Measurements from ENCODE around the gene NLGN1.
"Not testable (repeated sequence)": the region's sequence is repeated elsewhere in the genome, so short reads cannot be mapped to it uniquely, and the experiment has no call there.

Gene NLGN1

DNA sequence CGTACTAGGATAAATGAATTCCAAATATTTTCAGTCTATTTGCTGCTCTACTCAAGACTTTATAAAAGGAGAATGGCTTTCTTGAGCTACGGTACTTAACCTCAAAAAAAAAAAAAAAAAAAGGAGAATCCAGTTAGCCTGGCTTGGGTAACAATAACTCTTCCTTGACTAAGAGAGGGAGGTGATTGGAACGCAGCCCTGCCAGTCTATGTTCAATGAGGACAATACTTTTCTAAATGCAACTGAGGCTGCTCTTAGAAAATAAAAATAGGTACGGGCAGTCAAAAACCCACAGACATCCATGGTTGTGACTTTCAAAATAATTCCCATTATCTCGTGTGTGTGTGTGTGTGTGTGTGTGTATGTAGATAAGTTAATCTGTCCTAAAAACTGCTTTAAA is 799.9 kb downstream of the NLGN1 start:
- no peak for DNase-seq

DNA sequence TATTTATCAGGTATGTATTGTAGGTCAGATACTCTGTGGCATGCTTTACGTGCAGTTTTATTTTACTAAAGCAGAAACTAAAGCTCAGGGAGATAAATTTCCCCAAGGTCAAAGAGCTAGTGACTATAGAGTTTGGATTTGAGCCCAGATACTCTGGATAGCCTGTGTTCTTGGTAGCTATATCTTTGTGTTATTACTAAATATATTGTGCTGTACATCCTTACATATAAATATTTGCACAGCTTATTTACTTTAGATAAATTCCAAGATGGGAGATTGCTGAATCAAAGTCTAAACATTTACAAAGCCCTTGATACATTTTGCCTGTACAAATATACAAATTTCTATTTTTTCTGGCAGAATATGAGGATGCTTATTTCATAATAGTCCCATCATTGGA is 800.7 kb downstream of the NLGN1 start:
- DNase-seq = no peak

DNA sequence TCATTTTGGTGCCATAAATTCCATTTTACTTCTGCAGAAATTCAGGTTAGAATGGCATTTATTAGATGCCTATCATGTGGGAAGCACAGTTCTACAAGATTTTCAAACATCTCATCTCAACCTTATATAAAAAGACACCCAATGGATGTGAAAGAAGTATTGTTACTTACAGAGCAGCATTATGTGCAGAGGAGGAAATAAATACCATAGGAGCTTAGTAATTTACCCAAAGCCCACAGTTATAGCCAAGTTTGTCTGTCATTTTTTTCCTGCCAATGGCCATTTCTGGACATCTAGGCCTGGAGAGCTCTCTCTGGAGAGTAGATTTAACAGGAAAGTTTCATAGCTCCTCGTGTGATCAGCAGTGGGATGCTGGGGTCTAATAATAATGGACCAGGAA is 802.2 kb downstream of the NLGN1 start:
- DNase-seq = no peak

DNA sequence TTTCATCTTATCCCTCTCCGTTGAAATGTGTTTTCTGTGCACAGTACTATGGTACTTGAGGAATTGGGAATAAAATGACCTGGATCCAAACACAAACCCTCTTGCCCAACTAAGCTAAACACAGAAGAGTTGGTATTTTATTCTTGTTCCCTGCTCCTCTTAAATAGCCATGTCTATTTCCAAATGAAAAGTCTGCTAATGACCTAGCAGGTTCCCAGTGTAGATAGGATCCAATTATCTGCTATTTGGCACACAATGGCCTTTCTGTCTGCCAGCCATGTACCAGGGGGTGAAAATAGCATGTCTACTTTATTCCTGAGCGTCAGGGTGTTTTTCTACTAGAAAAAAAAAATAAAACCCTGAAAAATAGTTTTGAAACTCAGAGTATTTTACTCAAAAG is 804.6 kb downstream of the NLGN1 start:
- no peak for DNase-seq

DNA sequence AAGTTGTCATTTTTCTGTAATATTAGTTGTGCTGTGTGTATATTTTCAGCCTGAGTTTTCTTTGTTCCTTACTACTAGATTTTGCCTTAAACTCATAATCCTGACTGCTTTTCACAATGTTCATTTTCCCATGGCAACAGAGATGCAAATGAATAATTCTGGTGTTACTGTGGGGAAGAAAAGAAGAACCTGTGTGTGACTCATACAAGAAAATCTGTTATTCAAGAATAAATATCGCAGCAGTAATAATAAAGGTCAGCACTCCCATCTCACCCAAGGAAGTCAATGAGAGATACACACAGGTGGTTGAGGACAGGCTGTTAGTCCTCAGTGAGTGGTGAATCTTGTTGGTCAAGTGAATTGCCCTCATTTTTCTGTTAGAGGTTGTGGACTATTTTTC is 805.0 kb downstream of the NLGN1 start:
- DNase-seq = no peak

DNA sequence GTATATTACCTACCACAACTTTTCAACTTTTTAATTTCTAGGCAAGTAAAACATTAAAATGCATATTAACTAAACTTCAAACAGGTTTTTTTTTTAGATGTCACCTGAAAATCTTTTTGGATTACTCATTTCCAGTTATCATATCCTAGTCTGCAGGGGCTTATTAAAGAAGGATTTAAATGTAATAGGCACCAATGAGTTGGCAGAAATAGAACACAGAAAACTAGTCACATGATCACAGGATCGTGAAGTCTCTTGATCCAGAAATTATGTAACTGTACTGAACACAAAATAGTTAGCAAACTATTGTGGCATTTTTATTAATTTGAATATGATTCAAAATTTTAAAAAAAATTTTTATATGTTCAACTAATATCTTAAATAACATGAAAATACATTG is 807.2 kb downstream of the NLGN1 start:
- no peak for DNase-seq

DNA sequence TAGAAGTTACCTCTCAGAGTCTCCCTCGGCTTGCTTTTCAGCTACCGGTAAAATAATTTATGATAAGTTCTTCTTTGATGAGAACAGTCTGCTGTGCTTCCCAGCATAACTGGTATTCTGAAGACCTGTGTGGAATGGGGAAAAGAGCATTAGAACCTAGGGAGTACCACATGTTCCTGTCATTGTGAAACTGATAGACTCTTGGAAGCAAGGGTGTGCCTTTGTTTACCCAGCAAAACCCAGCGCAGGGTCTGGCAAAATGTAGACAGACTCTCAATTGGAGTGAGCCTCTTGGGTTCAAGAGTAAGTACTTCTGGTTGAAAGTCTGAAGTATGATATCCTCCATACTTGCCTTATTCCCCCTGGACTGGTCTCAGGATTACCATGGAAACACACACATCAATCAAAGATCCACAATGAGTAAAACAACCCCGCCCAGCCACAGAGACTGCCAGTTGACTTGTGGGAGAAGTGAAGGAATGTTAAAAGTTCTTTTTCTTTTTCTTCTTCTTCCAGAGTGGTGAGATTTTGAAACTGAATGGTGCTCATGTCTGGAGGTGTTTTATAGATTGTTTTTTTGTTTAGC is 809.2 kb downstream of the NLGN1 start:
- no peak for DNase-seq

DNA sequence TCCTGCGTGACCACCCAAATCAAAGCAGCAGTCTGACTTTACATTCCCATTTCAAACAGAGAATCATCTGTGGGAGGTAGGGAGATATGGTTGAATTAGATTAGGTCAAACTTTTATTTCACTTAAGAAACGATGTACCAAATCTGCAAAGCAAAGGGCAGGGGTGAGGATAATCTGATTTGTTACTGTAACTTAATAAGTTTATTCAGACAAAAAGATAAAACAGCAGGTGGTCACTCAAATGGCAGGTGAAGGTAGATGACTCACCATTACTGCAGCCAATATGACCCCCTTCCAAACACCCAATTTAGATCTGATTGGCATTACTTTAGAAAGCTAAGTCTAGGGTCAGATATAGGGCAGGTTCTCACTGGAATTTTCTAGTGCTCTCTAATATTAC is 810.6 kb downstream of the NLGN1 start:
- DNase-seq = no peak

DNA sequence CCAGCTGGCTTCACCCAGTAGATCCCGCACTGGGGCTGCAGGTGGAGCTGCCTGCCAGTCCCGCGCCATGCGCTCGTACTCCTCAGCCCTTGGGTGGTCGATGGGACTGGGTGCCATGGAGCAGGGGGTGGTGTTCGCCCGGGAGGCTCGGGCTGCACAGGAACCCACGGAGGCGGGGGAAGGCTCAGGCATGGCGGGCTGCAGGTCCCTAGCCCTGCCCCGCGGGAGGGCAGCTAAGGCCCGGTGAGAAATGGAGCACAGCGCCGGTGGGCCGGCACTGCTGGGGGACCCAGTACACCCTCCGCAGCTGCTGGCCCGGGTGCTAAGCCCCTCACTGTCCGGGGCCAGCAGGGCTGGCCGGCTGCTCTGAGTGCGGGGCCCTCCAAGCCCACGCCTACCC is 814.4 kb downstream of the NLGN1 start:
- not testable (repeated sequence) for DNase-seq

DNA sequence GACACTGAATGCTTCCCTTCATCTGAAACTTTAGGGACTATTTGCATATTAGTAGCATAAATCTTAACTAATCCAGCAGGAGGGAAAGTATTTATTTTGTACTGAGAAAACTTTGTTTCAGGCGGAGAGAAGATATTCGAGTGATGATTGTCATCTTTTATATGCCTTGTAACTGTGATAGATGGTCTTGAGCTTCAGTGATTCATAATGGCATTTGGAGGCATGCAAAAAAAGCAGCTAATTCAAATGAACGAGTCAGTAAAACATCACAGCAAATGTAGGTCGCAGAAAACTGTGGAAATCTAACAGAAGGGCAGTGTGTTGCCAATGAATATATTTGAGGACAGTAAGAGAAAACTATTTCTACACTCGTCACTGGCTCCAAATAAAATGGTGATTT is 817.9 kb downstream of the NLGN1 start:
- no peak for DNase-seq

DNA sequence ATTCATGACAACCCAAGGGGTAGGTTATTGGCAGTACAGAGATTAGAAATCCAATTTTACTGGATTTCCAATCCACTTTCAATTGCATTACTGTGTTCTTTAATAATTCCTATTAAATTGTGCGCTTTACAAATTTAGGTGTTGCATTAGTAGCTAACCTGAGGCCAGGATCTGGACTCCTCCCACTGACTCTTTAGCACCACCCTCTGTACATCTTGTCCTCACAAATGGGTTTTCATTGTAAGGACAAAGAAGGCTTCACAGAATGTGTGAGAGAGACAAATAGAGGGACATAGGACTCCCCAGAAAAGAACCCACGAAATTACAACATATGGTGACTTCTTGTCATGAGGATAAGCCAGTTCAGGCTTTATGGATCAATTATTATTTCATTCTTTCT is 818.5 kb downstream of the NLGN1 start:
- DNase-seq = no peak

DNA sequence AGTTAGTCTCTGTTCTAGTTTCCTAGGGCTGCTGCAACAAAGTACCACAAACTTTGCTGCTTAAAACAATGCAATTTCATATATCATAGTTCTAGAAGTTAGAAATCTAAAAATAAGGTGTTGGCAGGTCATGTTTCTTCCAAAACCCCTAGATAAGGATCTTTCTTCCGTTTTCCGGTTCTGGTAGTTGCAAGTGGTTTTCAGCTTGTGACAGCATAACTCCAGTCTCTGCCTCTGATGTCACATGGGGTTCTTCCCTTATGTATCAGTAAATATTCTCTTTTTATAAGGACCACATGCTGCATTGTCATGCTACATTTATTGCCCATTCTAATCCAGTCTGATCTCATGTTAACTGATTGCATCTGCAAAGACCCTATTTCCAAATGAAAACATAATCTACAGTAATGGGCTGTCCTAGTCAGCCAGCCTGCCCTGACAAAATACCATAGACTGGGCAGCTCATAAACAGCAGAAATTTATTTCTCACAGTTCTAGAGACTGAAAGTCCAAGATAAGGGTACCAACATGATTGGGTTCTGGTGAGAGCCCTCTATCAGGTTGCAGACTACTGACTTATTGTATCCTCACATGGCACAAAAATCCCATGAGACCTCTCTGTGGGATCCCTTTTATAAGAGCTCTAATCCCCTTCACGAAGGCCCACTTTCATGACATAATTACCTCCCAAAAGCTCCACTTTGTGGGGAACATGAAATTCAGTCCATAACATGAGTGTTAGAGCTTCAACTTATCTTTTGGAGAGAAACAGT is 819.6 kb downstream of the NLGN1 start:
- no peak for DNase-seq

DNA sequence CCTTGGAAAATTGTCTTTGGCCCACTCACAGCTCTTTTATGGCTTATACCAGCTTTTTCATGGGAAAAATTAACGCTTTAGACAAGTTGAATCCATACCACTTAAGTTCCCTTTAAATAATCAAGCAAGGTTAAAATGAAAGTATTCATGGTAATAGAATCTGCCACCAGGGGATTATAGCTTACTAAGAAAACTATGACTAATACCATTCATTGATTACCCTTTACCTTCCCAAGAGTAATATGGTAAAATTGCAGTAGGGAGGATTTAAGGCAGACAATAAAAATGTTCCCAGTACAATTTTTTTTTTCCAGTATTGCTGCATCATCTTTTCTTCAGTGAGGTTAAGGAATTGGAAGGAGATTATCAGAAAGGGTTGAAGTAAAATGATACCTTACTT is 820.5 kb downstream of the NLGN1 start:
- DNase-seq = no peak

DNA sequence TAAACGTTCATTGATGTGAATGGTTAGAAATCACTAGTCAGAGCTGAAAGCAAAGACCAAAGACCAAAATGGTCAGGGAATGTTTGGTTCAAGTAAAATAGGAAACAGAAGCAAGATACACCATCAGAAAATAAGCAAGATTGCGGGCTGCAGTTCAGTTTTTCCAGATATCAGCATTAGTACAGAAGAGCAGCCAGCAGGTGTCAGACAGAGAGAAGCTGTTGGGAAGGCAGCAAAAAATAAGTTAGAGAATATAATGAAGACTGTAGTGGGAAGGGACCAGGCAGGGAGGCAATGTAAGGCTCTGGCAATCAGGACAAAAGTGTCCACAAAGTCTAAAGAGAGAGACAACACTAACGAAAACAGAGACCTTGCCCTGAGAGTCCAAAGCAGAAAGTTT is 822.2 kb downstream of the NLGN1 start:
- DNase-seq = no peak

DNA sequence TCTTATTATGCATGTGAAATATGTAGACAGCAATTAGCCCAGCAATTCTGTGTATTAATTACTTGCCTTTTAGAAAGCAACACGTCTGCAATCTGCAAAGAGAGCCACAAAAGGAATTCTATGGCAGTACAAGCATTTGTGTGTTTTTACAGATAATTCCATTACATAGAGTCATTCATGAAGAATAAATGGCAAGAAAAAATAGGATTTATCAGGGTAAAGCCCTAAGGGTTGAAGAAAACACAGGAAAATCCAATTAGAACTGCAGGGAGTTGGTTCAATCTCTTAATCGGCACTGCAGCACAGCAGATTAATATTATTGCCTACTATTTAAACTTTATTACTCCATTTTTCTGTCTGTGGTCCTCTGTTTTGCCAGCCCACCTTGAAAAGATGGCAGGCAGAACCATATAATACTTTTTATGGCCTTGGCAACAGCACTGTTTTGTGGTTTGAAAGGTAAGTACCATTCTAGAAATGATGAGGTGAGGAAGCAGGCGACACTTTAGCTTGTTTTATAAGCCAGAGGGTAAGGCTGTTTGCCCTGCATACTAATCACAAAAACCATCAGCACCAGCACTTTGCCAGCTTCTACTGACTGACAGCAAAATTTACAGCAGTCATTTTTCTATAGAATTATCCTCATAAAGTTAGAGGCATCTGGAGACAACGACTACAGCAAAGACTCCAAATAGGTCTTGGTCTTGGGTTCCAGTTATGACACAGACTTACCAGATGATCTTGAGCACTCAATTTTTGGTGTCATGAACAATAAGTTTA is 823.4 kb downstream of the NLGN1 start:
- DNase-seq = no peak

DNA sequence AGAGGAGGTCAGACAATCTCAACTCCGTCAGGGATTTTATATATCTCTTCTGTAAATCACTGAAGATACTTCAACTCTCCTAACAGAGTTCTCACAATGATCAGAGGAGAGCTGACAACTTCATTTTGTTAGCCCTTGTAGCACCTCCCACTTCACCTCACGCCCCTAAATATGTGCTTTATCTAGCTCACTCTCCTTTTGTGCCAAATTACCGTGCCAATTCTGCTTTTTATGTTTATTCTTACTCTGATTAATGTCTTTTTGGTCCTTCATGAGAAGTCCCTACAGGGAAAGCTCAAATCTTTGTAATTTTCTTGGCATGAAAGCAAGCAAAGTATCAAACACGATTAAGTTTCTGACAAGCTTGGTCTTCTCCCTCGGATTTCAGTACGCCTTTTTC is 825.5 kb downstream of the NLGN1 start:
- DNase-seq = no peak

DNA sequence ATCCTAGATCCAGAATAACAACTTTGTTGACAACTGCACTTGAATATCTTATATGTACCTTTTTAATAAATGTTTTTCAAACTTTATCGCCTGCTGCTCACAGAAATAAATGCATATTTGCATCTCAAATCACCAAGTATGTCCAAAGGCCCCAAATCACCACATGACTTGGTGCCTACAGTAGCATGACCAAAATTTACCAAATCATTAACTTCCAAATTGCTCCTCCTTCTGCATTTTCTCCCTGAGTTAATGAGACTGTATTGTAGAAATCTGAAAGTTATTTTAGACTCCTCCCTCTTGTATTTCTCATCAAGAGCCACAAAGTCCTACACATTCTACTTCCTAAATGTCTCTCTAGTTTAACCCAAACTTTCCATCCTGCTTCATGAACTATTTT is 826.1 kb downstream of the NLGN1 start:
- no peak for DNase-seq

DNA sequence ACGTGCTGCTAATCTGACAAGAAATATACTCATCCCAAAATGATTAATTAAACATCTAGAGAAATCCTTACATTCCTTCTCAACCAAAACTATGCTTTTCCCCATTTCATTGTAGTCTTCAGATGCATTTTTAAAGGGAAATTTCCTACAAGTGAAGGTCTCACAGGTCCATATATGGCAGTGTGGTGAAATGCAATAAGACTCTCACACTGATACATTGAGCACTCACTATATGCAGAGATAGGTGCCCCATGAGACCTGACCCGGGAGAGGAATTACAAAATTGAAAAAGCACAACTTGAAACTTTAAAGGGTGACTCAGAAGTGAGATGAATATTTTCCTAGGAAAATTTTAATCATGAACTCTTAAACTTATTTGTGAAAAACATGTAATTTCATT is 832.4 kb downstream of the NLGN1 start:
- no peak for DNase-seq

DNA sequence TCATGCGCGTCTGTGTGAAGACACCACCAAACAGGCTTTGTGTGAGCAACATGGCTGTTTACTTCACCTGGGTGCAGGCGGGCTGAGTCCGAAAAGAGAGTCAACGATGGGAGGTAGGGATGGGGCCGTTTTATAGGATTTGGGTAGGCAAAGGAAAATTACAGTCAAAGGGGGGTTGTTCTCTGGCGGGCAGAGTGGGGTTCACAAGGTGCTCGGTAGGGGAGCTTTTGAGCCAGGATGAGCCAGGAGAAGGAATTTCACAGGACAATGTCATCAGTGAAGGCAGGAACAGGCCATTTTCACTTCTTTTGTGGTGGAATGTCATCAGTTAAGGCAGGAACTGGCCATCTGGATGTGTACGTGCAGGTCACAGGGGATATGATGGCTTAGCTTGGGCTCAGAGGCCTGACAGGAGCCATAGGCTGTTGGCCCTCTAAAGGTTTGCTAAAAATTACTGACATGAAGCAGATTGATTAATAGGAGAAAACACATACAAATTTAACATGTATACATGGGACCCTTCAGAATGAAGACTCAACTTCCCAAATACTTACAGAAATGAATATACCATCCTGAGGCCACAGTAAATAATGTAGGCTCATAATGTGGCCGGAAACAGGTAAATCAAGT is 834.6 kb downstream of the NLGN1 start:
- not testable (repeated sequence) for DNase-seq

DNA sequence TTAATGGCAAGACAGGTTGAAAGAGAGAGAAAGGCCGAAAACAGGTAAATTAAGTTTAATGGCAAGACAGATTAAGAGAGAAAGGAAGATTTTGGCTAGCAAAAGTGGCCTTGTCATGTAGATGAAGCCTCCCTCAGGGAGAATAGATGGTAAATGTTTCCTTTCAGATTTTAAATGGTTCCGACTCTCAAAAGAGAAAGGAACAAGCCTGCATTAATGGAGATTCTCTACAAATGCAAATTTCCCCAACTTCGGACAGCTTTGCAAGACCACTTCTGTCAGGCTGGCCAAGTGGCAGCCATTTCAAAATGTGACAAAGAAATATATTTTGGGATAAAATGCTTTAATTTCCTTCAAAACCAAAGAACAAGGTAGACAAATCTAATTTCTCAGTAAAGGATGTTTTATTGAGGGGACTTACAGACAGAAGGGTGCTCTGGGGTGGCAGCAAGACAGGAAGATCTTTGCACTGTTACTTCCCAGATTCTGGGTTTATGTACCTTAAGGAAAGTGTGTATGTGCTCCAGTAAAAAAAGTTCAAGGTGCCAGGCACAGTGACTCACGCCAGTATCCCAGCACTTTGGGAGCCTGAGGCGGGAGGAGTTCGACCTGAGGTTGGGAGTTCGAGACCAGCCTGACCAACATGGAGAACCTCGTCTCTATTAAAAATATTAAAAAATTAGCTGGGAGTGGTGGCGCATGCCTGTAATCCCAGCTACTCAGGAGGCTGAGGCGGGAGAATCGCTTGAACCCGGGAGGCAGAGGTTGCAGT is 835.3 kb downstream of the NLGN1 start:
- no peak for DNase-seq

DNA sequence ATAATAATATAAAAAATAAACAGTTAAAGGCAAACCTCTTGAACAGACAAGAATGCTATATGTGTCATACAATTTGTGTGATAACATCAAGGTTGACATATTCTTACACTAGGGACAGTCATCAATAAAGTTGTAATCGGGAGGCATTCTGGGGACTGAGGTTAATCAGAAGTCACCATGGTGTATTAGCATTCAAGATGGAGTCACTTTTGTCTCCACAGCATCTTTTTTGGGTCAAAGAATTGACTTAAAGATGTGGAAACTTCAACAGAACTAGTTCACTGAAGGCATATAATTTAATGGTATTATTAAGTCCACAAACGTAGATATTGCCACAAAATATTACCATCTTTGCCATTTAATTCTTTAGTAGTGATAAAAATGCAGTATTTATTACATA is 836.0 kb downstream of the NLGN1 start:
- DNase-seq = no peak

DNA sequence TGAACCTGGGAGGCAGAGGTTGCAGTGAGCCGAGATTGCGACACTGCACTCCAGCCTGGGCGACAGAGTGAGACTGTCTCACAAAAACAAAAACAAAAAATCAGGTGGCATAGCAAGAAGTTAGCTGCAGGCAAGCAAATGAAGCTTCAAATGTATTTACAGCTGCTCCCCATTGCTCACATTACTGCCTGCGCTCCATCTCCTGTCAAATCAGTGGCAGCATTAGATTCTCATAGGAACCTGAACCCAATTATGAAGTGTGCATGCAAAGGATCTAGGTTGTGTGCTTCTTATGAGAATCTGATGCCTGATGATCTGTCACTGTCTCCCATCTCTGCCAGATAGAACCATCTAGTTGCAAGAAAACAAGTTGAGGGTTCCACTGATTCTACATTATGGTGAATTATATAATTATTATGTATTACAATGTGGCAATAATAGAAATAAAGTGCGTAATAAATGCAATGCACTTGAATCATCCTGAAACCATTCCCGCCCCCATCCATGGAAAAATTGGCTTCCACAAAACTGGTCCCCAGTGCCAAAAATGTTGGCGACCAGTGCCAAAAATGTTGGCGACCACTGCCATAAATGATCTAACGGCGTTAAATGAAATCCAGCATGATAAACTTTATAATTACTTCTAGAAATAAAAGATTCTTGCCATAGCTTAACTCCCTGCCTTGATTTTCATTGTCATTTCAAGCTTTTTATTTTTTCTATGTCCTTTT is 844.9 kb downstream of the NLGN1 start:
- DNase-seq = no peak

Measured in stimulated activated CD4-positive, alpha-beta T cell treated with anti-CD3 and anti-CD28 coated beads, Interleukin-2, amount 100 ng/mL, for 24 hours (primary cell).